ENCODE results near the gene TTC16.
A peak's percentile ranks its signal among the peaks of the same experiment; 100 is the strongest.

Gene TTC16

GRCh38 chr9:127715470-127716337 is at the start of gene TTC16, which contains the start of gene PTRH1:
Gene TTC16 (plus strand): TSS chr9:127716079. CDS start chr9:127716146, 67 bp downstream.
Gene PTRH1 (minus strand): TSS chr9:127715663. CDS start chr9:127715639, 24 bp downstream.
- DNase-seq = peak; percentile 98

GRCh38 chr9:127667127-127667844 is 48.6 kb upstream of the TTC16 start:
- no peak for DNase-seq

GRCh38 chr9:127667906-127668305 is 48.0 kb upstream of the TTC16 start:
- no peak for DNase-seq

GRCh38 chr9:127673234-127673633 is 42.6 kb upstream of the TTC16 start:
- DNase-seq = no peak

GRCh38 chr9:127676638-127677037 is 39.2 kb upstream of the TTC16 start:
- no peak for DNase-seq

GRCh38 chr9:127679506-127679905 is 36.4 kb upstream of the TTC16 start:
- DNase-seq = no peak

- DNase-seq = no peak
Measured at GRCh38 chr9:127680226-127680625, 35.7 kb upstream of the TTC16 start.

- no peak for DNase-seq
Measured at GRCh38 chr9:127680846-127681245, 35.0 kb upstream of the TTC16 start.

GRCh38 chr9:127682351-127683136 is 33.3 kb upstream of the TTC16 start:
- DNase-seq = no peak

- DNase-seq = no peak
Measured at GRCh38 chr9:127683723-127684122, 32.2 kb upstream of the TTC16 start.

- DNase-seq = peak; percentile 59
Measured at GRCh38 chr9:127684576-127684975, 31.3 kb upstream of the TTC16 start.

- DNase-seq = no peak
Measured at GRCh38 chr9:127686461-127687393, 29.2 kb upstream of the TTC16 start.

GRCh38 chr9:127689329-127690000 is 26.4 kb upstream of the TTC16 start:
- DNase-seq = no peak

GRCh38 chr9:127690735-127691134 is 25.1 kb upstream of the TTC16 start:
- DNase-seq = no peak

- no peak for DNase-seq
Measured at GRCh38 chr9:127692071-127692470, 23.8 kb upstream of the TTC16 start.

- no peak for DNase-seq
Measured at GRCh38 chr9:127693143-127693542, 22.7 kb upstream of the TTC16 start.

GRCh38 chr9:127693697-127694096 is 22.2 kb upstream of the TTC16 start:
- no peak for DNase-seq

GRCh38 chr9:127694890-127695720 is 20.8 kb upstream of the TTC16 start:
- DNase-seq = no peak

GRCh38 chr9:127697575-127697974 is 18.3 kb upstream of the TTC16 start:
- DNase-seq = no peak

- DNase-seq = no peak
Measured at GRCh38 chr9:127698386-127698785, 17.5 kb upstream of the TTC16 start.

Measured in 8988T (cell line).